Measurements from ENCODE around the gene GSTM1. TPM values are rescaled to one million over a fixed set of nuclear protein-coding genes. Genes with fewer than 3 reads are reported as not detected.
"Not testable (repeated sequence)": the region's sequence is repeated elsewhere in the genome, so short reads cannot be mapped to it uniquely, and the experiment has no call there.

GSTM1 gene
- total RNA-seq, 1 donor from 2014 or later, result 39.0 TPM

- Mint-ChIP-seq H3K4me3 (ENCODE audit: low read depth) (no peak overlapping the region), H3K36me3 (ENCODE audit: insufficient read depth) (no peaks in the 10 kb centered on the region), H3K27me3 (no peaks in the 10 kb centered on the region), H3K9me3 (ENCODE audit: low read depth) (no peaks in the 10 kb centered on the region), H3K4me1 (ENCODE audit: low read depth) (no peaks in the 10 kb centered on the region), H3K27ac (no peak overlapping the region)
- TF ChIP-seq, protein P1, sequence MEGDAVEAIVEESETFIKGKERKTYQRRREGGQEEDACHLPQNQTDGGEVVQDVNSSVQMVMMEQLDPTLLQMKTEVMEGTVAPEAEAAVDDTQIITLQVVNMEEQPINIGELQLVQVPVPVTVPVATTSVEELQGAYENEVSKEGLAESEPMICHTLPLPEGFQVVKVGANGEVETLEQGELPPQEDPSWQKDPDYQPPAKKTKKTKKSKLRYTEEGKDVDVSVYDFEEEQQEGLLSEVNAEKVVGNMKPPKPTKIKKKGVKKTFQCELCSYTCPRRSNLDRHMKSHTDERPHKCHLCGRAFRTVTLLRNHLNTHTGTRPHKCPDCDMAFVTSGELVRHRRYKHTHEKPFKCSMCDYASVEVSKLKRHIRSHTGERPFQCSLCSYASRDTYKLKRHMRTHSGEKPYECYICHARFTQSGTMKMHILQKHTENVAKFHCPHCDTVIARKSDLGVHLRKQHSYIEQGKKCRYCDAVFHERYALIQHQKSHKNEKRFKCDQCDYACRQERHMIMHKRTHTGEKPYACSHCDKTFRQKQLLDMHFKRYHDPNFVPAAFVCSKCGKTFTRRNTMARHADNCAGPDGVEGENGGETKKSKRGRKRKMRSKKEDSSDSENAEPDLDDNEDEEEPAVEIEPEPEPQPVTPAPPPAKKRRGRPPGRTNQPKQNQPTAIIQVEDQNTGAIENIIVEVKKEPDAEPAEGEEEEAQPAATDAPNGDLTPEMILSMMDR (IDR thresholded peaks at IDR 0.05; ENCODE audit: unreplicated experiment), result no peak
- DNase-seq (ENCODE audit: low spot score, unreplicated experiment), result no peak
Observed at GRCh38 chr1:109677459-109677858, 10.2 kb upstream of the GSTM1 start.

DNA sequence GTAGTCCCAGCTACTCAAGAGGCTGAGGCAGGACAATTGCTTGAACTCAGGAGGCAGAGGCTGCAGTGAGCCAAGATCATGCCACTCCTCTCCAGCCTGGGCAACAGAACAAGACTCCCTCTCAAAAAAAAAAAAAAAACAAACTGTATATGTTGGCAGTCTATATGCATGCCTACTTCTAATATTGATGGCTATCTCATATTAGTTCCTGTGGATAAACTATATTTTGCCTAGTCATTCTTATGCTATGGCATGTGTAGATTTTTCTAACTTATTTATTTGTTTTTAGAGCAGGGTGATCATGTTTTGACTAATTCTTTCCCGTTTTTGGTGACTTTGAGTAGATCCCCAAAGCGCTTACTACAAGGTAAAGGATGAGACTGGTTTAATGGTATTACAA lies 9.0 kb upstream of the GSTM1 start:
- DNase-seq (ENCODE audit: low spot score, unreplicated experiment); H3K27ac Mint-ChIP-seq; H3K36me3 Mint-ChIP-seq (ENCODE audit: insufficient read depth); H3K9me3 Mint-ChIP-seq (ENCODE audit: low read depth); H3K4me3 Mint-ChIP-seq (ENCODE audit: low read depth); H3K4me1 Mint-ChIP-seq (ENCODE audit: low read depth); H3K27me3 Mint-ChIP-seq: not testable (repeated sequence)

GRCh38 chr1:109684777-109685176 lies 2.8 kb upstream of the GSTM1 start:
- H3K36me3 Mint-ChIP-seq (ENCODE audit: insufficient read depth); H3K27me3 Mint-ChIP-seq; H3K4me1 Mint-ChIP-seq (ENCODE audit: low read depth); H3K9me3 Mint-ChIP-seq (ENCODE audit: low read depth); H3K27ac Mint-ChIP-seq; H3K4me3 Mint-ChIP-seq (ENCODE audit: low read depth); DNase-seq (ENCODE audit: low spot score, unreplicated experiment): not testable (repeated sequence)

DNA sequence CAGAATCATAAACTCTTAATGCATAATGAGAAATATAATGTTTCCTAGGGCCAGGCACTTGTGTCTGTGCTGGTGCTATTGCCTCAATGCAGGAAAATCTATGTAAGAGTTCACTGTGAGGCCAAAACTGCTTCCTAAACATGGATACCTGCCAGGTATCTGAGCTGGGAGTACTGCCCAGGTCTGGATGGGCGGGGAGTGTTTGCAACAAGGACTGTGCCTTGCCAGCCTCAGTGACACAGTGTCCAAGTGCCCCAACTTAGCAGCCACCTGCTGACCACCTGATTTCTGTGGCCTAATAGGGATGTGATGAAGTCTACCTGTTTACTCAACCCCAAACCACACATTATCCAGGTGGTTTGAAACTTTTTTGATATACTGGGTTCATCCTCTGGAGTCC lies 2.2 kb upstream of the GSTM1 start:
- H3K4me3 Mint-ChIP-seq (ENCODE audit: low read depth); H3K27me3 Mint-ChIP-seq; H3K27ac Mint-ChIP-seq; H3K4me1 Mint-ChIP-seq (ENCODE audit: low read depth); H3K9me3 Mint-ChIP-seq (ENCODE audit: low read depth); DNase-seq (ENCODE audit: low spot score, unreplicated experiment); H3K36me3 Mint-ChIP-seq (ENCODE audit: insufficient read depth): not testable (repeated sequence)

DNA sequence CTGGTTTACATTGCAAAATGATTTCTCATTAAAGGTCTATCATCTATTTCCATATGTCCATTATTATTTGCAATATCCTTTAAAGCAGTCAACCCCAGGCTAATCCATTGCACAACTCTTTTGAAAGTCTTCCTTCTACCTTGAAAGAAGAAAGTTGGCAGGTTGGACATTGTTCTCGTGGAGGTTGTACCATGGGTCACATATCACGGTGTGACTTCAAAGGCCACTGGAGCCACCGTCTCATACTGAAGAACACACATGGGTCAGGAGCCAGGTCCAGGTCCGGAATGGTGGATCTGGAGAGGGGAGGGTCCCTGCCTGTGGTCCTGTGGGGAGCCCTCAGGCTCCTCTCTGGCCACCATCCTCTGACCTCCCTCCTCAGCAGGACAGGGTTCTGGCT lies 1.7 kb upstream of the GSTM1 start:
- not testable (repeated sequence) for H3K4me1 Mint-ChIP-seq (ENCODE audit: low read depth); H3K9me3 Mint-ChIP-seq (ENCODE audit: low read depth); H3K27ac Mint-ChIP-seq; H3K27me3 Mint-ChIP-seq; H3K4me3 Mint-ChIP-seq (ENCODE audit: low read depth); DNase-seq (ENCODE audit: low spot score, unreplicated experiment); H3K36me3 Mint-ChIP-seq (ENCODE audit: insufficient read depth)

DNA sequence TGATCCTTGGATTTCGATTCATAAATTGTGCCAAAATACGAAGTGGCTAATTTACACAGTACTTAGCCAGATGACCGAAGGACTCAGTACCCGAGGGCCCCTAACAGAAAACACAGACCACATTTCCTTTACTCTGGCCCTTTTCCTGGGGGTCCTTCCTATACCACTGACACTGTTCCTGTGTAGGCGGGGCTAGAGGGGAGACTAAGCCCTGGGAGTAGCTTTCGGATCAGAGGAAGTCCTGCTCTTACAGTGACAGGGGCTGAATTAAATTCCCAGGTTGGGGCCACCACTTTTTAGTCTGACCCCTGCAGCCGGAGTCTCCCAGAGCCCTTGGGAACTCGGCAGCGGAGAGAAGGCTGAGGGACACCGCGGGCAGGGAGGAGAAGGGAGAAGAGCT lies 508 bp upstream of the GSTM1 start:
- H3K9me3 Mint-ChIP-seq (ENCODE audit: low read depth); H3K27me3 Mint-ChIP-seq; H3K36me3 Mint-ChIP-seq (ENCODE audit: insufficient read depth); DNase-seq (ENCODE audit: low spot score, unreplicated experiment); H3K4me1 Mint-ChIP-seq (ENCODE audit: low read depth): not testable (repeated sequence)
- H3K27ac Mint-ChIP-seq, result peak overlapping the region; percentile 95
- H3K4me3 Mint-ChIP-seq (ENCODE audit: low read depth), result peak overlapping the region; percentile 74

GRCh38 chr1:109689844-109690405 lies 2.3 kb downstream of the GSTM1 start:
- Mint-ChIP-seq H3K9me3 (ENCODE audit: low read depth) (no peaks in the 10 kb centered on the region), H3K36me3 (ENCODE audit: insufficient read depth) (no peaks in the 10 kb centered on the region), H3K4me1 (ENCODE audit: low read depth) (no peaks in the 10 kb centered on the region), H3K27ac (no peak overlapping the region), H3K27me3 (no peaks in the 10 kb centered on the region), H3K4me3 (ENCODE audit: low read depth) (no peak overlapping the region)
- TF ChIP-seq, protein P1 (IDR thresholded peaks at IDR 0.05; ENCODE audit: unreplicated experiment), result no peak
- DNase-seq (ENCODE audit: low spot score, unreplicated experiment), result no peak

DNA sequence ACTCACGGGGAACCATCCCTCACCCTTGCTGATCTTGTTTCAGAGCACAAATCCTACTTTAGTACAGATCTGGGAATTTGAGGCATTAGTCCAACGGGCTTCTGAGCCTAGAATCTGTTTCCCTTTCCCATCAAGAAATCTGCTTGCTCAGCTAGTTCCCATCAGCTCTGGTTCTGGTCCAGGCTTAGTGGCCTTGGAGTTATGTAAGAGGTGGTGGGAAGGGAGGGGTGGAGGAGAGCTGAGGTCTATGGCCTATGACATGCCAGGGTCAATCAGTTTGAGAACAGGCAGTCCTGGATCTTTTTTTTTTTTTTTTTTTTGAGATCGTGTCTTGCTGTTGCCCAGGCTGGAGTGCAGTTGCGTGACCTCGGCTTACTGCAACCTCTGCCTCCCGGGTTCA lies 4.1 kb downstream of the GSTM1 start:
- Mint-ChIP-seq H3K36me3 (ENCODE audit: insufficient read depth) (no peaks in the 10 kb centered on the region), H3K27me3 (no peaks in the 10 kb centered on the region), H3K4me3 (ENCODE audit: low read depth) (no peak overlapping the region), H3K4me1 (ENCODE audit: low read depth) (no peaks in the 10 kb centered on the region), H3K27ac (no peak overlapping the region), H3K9me3 (ENCODE audit: low read depth) (no peaks in the 10 kb centered on the region)
- DNase-seq (ENCODE audit: low spot score, unreplicated experiment), result no peak
- TF ChIP-seq, protein P1 (IDR thresholded peaks at IDR 0.05; ENCODE audit: unreplicated experiment), result no peak

DNA sequence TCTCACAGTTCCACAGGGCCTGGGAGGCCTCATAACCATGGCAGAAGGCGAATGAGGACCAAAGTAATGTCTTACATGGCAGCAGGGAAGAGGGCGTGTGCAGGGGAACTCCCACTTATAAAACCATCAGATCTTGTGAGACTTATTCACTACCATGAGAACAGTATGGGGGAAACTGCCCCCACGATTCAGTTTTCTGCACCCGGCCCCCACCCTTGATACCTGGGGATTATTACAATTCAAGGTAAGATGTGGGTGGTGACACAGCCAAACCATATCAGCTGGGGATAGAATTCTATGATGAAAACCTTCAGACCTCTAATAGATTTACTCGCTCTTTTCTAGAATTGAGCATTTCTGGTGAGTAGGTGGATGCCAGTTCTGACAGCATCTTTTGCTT lies 6.8 kb downstream of the GSTM1 start:
- H3K27me3 Mint-ChIP-seq; H3K4me1 Mint-ChIP-seq (ENCODE audit: low read depth); H3K36me3 Mint-ChIP-seq (ENCODE audit: insufficient read depth); H3K27ac Mint-ChIP-seq; H3K4me3 Mint-ChIP-seq (ENCODE audit: low read depth); DNase-seq (ENCODE audit: low spot score, unreplicated experiment); H3K9me3 Mint-ChIP-seq (ENCODE audit: low read depth): not testable (repeated sequence)

GRCh38 chr1:109695138-109695537 lies 7.5 kb downstream of the GSTM1 start:
- H3K4me1 Mint-ChIP-seq (ENCODE audit: low read depth); H3K27ac Mint-ChIP-seq; H3K9me3 Mint-ChIP-seq (ENCODE audit: low read depth); DNase-seq (ENCODE audit: low spot score, unreplicated experiment); H3K4me3 Mint-ChIP-seq (ENCODE audit: low read depth); H3K27me3 Mint-ChIP-seq; H3K36me3 Mint-ChIP-seq (ENCODE audit: insufficient read depth): not testable (repeated sequence)

Data from progenitor cell of endocrine pancreas (in vitro differentiated cells).